RWPE1 (cell line): ENCODE data around the gene SLC6A3.
"Not testable (repeated sequence)": the region's sequence is repeated elsewhere in the genome, so short reads cannot be mapped to it uniquely, and the experiment has no call there.

Experiments
- CTCF ChIA-PET: fragments of 350-600 bp; sonication (Branson Sonifier 250); formaldehyde crosslinking; extraction: SDS; loops from one replicate; lab custom pipeline; 2021; lab: Yijun Ruan, JAX
- POLR2A ChIA-PET: fragments of 400-600 bp; formaldehyde crosslinking; extraction: SDS; loops from one replicate; lab custom pipeline; 2020; ENCODE audit warnings: antibody characterized with exemption; ENCODE audit not compliant: low non-redundant PET; lab: Yijun Ruan, JAX
- DNase-seq: peaks from one replicate; pipeline ENCODE4 v3.0.0; 2012; ENCODE audit warnings: low spot score
- H3K27ac ChIP-seq: fragments of 450-650 bp; 2 replicates; pipeline ENCODE4 v1.5.1; 2017
- CTCF ChIP-seq: fragments of 450-650 bp; conservative IDR thresholded peaks from 2 replicates; pipeline ENCODE4 v1.5.1; 2017; ENCODE audit warnings: low read depth, mild to moderate bottlenecking

SLC6A3 gene

GRCh38 chr5:1374030-1374678, 71.1 kb downstream of the SLC6A3 start:
- POLR2A ChIA-PET = no interaction called here
- CTCF ChIA-PET = no interaction called here
- TF ChIP-seq CTCF = no peak
- no peak for DNase-seq
- no peak overlapping the region for H3K27ac ChIP-seq

GRCh38 chr5:1371972-1372342, 73.3 kb downstream of the SLC6A3 start:
- CTCF ChIA-PET = interaction anchor here (0.7 kb wide), 1 partner anchor 303 kb away, joined by 3 read pairs; no protein-coding TSS in a partner anchor
- H3K27ac ChIP-seq, DNase-seq, POLR2A ChIA-PET: not testable (repeated sequence)

GRCh38 chr5:1371218-1371971, 73.8 kb downstream of the SLC6A3 start:
- TF ChIP-seq CTCF = no peak
- ChIA-PET CTCF (no interaction called here), POLR2A (no interaction called here)
- H3K27ac ChIP-seq = no peak overlapping the region
- no peak for DNase-seq

GRCh38 chr5:1370006-1370405, 75.2 kb downstream of the SLC6A3 start:
- no peak for DNase-seq
- no peak overlapping the region for H3K27ac ChIP-seq
- POLR2A ChIA-PET = no interaction called here
- CTCF ChIA-PET = no interaction called here
- TF ChIP-seq CTCF = no peak

- ChIA-PET CTCF (no interaction called here), POLR2A (no interaction called here)
- no peak for TF ChIP-seq CTCF
- H3K27ac ChIP-seq = no peak overlapping the region
- DNase-seq = no peak
Observed at GRCh38 chr5:1368756-1369155, 76.5 kb downstream of the SLC6A3 start.

GRCh38 chr5:1368236-1368635, 77.0 kb downstream of the SLC6A3 start:
- no peak overlapping the region for H3K27ac ChIP-seq
- no peak for TF ChIP-seq CTCF
- ChIA-PET CTCF (no interaction called here), POLR2A (no interaction called here)
- no peak for DNase-seq

- CTCF ChIA-PET = no interaction called here
- no peak for DNase-seq
- no peak overlapping the region for H3K27ac ChIP-seq
- TF ChIP-seq CTCF = no peak
- POLR2A ChIA-PET = no interaction called here
Observed at GRCh38 chr5:1367149-1367548, 78.1 kb downstream of the SLC6A3 start.
